MM.1S (cell line): ENCODE data around the gene ACIN1.

Source experiments
- EZH2 ChIP-seq: fragments of 300-600 bp; sonication (generic); optimal IDR thresholded peaks from 2 replicates; pipeline ENCODE3; 2017; ENCODE audit warnings: low read depth, mild to moderate bottlenecking, antibody characterized with exemption, low read length, mixed read lengths
- EZH2phosphoT487 ChIP-seq: fragments of 300-600 bp; sonication (generic); IDR thresholded peaks from 2 replicates; pipeline ENCODE4 v1.6.1; 2018; ENCODE audit warnings: antibody characterized with exemption, low read length
- TF ChIP-seq, protein P1 (sequence below): fragments of 300-600 bp; sonication (generic); IDR thresholded peaks from 2 replicates; pipeline ENCODE4 v1.5.1; 2016; ENCODE audit warnings: antibody characterized with exemption, low read length, mixed read lengths

DNA sequence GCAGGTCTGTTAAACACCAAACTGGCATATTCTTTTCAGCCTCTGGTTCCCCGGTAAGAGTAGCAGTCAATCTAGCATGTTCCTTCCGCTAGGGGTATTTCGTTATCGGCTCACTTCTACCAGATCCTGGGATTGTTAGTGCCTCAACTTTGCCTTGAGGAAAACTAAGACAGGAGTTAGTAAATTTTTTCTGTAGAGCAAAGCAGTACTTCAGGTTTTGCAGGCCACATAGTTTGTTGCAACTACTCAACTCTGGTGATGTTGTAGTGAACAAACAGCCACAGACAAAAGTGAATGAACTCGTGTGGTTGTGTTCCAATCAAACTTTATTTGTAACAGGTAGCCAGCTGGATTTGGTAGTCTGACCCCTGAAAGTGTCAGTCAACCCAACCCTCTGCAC is 31.3 kb downstream of the ACIN1 start:
- TF ChIP-seq, protein P1, sequence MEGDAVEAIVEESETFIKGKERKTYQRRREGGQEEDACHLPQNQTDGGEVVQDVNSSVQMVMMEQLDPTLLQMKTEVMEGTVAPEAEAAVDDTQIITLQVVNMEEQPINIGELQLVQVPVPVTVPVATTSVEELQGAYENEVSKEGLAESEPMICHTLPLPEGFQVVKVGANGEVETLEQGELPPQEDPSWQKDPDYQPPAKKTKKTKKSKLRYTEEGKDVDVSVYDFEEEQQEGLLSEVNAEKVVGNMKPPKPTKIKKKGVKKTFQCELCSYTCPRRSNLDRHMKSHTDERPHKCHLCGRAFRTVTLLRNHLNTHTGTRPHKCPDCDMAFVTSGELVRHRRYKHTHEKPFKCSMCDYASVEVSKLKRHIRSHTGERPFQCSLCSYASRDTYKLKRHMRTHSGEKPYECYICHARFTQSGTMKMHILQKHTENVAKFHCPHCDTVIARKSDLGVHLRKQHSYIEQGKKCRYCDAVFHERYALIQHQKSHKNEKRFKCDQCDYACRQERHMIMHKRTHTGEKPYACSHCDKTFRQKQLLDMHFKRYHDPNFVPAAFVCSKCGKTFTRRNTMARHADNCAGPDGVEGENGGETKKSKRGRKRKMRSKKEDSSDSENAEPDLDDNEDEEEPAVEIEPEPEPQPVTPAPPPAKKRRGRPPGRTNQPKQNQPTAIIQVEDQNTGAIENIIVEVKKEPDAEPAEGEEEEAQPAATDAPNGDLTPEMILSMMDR: no peak
- TF ChIP-seq EZH2phosphoT487: no peak
- TF ChIP-seq EZH2: no peak
